GM19043 (cell line): ENCODE measurements around the gene DNMT3A.

Source experiments
- ATAC-seq: cut with Tn5 transposase; IDR thresholded peaks from one replicate; pipeline ENCODE4 v1.9.1; 2021; ENCODE audit warnings: low read depth; ENCODE audit not compliant: unreplicated experiment

DNMT3A gene

GRCh38 chr2:25347846-25348245, 6.1 kb upstream of the DNMT3A start:
- no peak for ATAC-seq

- no peak for ATAC-seq
Observed at GRCh38 chr2:25347205-25347815, 5.6 kb upstream of the DNMT3A start.

DNA sequence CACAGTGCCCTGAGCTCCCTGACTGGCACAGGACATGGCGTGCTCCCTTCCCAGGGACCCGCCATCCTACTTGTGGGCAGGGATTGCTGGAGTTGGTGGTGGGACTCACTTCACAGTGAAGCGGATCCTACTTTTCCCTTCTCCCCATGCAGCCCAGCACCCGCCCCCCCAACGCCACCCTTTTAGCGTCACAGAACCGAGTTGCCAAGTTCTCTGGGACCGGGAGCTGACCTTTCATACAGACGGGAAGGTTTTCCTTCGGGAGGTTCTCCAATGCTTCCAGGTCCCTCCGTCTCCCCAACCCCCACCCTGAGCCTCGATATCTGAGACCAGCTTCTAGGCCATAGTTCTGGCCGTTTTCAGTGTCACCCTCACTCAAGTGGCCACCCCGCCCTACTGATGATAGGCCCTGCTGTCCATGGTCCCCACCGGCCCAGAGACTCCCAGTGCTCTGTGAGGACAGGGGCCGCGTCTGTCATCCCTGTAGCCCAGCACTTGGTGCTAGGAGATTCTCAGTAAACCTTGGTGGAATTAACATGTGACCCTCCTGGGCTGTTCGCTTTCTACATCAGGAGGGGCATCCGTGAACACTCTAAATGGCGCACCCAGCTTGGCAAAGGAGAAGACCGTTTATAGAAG, 1.6 kb upstream of the DNMT3A start:
- no peak for ATAC-seq

GRCh38 chr2:25342372-25343186, 854 bp upstream of the DNMT3A start:
- peak; percentile 80 for ATAC-seq

DNA sequence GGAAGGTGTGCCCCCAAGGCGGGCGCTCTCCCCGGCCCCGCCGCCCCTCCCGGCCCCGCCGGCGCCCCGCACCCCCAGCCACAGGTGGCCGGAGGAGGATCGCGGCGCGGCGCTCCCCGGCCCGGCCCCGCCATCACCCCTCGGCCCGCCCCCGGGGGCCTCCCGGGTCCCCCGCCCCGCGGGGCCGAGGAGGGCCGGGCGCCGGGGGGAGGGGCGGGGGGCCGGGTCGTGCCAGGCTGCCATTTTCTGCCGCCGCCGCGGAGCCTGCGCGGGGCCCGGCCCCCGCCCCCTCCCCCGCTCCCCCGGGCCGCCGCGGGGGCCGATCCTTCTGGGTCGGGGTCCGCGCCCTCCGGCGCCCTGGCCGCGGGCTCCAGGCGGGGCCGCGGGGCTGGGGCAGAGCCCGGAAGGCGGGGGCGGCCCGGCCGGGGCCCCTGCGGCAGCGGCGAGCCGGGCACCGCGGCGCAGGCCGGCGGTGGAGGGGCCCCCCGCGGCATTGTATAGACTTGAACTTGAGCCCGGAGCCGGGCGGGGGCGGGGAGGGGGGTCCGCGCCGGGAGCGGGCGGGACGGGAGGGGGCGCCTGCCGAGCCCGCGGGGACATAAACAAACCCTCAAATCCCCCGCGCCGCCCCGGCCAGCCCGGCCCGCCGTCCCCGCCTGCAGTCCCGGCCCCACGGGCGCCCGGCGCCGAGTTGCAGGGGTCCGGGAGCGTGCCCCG, 556 bp downstream of the DNMT3A start:
- ATAC-seq = peak; percentile 14

DNA sequence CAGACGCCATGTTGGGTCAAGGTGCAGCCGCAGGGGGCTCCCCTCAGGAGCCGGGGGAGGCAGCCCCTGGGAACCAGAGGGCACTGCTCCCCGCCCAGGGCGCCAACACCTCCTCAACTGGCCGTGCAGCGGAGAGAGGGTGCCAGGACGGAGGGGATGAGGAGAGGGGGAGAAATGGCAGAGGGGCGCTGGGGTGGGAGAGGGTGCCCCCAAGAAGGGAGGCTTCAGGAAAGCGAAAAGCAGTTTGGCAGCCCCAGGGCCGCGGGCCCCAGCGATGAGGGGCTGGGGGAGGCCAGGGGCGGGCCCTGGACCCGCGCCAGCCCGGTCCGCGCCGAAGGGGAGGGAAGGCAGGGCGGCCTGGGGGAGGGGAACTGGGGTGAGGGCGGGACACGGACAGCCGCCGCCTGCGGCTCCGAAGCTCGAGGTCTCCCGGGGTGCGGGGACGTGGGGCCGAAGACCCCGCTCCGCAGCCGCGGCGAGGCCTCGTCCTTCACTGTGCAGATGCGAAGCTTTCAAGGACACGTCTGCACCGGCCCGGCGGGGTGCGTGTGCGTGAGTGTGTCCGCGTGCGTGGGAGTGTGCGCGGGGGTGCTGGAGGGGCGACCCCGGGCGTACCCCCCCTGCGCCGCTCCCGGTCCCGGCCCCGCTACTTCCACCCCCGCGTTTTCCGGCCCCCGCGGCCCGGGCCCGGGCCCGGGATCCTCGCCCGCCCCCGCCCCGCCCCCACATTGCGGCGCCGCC, 1.4 kb downstream of the DNMT3A start:
- ATAC-seq = no peak

DNA sequence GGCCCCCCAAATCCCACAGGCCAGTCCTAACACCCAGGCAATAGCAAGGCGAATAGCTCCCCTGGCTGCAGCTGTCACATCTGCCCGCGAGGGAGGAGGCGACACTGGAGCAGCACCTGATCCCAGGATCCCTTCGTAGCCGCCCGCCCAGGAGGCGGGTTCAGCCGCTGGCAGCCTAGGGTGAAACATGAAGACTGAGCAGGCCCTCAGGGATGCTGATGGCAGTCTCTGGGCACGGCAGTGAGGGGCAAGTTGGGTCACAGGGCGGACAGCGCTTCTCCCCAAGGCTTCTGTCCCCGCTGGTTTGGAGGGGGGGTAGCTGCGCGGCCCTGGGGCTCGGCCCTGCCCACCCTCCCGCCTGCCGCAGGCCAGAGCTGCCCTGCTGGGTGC, 1.9 kb downstream of the DNMT3A start:
- ATAC-seq = no peak

GRCh38 chr2:25339211-25339674, 2.5 kb downstream of the DNMT3A start:
- no peak for ATAC-seq

- no peak for ATAC-seq
Observed at GRCh38 chr2:25338401-25338800, 3.3 kb downstream of the DNMT3A start.

DNA sequence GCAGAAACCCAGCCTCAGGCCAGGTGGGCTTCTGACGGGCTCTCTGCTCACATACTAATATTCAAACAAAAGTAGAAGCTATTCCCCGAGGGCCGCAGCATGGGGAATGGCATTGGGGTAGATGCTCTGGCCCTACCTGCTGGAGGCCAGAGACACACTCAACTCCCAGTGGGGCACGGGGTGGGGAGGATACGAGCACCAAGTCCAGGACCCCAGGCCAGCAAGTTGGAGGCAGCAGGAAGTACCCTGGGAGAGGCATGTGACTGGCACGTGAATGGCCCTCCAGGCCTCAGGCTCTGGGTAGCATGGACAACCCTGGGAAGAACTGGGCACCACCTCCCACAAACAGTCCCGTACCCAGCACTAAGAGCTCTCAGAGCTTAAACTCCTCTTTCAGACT, 3.8 kb downstream of the DNMT3A start:
- ATAC-seq = no peak

- ATAC-seq = no peak
Observed at GRCh38 chr2:25337276-25337675, 4.4 kb downstream of the DNMT3A start.

DNA sequence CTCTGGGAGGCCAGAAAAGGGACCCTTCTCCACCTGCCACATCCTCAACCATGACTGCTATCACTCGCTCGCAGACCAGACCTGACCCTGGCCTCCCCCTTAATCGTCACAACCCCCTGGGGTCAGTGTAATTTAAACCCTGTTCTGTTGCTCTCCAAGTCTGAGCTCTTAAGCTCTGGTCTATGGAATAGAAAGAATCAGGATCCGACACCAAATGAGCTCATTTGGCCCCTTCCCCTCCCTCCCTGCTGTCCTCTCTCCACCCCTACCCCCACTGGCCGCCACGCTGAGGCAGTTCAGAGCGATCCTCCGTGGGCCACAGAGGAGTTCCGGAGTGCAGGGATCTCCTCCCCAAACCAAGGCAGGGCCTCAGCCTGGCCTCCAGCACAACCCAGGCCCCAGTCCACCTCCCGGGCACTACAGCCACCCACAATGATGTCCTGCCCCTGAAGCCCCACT, 5.3 kb downstream of the DNMT3A start:
- ATAC-seq = no peak

- no peak for ATAC-seq
Observed at GRCh38 chr2:25335971-25336370, 5.8 kb downstream of the DNMT3A start.

- no peak for ATAC-seq
Observed at GRCh38 chr2:25335204-25335603, 6.5 kb downstream of the DNMT3A start.

GRCh38 chr2:25334482-25334881, 7.2 kb downstream of the DNMT3A start:
- ATAC-seq = no peak

DNA sequence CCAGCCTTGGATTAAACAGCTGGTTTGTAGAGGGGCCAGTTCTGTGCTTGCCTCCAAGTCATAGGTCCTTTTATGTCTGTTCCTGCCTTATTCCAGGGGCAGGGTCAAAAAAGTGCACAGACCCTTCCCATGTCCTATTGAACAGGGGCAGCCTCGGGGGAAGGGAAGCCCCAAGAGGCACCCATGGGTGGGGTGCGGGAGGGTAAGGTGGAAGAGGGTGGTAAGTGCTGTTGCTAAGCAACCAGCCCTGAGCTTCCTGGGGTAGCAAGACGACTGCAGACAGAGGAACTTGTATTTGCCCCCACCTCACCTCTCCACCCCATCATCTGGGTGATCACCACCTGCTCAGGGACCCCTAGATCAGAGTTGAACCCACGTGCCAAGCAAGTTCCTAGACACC, 7.7 kb downstream of the DNMT3A start:
- ATAC-seq = no peak

DNA sequence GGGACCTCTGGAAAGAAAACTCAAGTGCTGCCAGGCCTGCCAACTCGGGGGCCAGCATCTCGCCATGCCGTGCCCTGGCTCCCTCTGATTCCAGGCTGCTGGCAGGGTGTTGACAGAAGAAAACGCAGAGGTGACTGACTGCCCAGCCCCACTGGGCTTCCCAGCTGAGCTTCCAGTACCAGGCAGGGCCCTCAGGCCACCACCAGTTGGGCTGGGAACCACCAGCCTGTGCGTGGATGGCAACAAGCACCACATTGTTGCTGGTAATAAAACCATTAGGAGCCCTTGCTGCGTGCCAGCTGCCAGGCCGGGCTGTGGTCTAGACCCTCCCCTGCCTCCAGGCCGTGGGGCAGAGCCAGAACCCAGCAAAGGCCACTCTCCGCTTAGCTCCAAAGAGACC, 9.2 kb downstream of the DNMT3A start:
- no peak for ATAC-seq

DNA sequence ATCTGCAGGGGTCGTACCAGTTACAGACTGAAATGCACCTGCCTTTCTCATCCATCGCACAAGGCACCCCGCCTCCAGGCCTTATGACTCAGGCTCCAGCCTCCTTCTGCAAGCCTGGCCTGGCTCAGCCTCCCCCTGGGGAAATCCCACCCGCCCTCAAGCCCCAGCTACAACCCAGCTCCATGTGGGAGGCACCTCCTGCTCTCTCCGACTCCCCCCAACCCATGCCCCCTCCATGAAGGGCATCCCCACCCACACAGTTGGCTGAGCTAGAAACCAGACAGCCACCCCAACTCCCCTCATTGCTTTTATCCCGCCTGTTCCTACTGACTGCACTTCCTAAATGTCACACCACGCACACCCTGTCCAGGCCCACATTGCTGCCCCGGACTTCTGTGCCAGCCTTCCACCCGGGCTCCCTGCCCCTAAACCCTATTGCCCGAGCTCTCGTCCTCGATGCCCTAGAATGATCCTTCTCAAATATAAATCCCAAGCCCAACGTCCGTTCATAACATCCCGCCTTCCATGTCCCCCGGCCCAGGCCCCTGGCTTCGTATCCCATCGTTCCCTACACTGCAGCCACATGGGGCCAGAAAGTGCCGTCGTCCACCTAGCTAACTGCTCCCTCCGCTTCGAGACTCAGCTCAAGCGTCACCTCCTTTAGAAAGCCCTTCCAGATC, 9.9 kb downstream of the DNMT3A start:
- no peak for ATAC-seq

DNA sequence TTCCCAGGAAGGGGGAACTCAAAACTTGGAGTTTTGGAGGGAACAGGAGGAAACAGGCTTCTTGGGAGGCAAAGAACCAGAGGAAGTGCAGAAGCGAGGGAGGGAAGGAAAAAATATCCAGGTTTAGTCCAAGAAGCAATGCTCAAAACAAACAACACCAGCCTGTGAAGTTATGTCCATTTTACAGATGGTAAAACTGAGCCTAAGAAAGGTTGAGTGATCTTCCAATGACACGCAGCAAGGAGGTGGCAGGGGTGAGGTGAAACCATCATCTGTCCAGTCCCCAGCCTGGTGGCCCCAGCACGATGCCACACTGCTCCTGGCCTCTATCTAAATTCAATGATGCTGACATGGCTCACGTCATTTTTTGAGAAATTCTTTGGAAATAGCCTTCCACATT, 10.8 kb downstream of the DNMT3A start:
- no peak for ATAC-seq

DNA sequence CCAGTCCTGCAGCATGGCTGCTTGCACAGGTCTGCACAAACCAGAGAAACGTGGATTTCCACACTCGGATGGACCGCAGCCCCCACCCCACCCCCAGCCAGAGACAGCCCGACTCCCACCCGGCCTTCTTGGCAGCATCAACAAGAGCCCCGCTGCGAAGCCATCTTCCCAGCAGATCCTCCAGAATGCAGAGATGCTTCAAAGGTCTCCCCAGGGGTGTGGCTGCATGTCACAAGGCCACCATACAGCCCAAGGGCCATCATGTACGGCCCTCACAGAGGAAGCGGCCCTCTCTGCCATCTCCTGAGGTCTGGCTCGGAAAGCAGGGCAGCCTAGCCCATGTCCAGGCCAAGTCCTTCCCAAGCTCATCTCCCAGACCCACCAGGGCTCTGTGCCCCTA, 11.5 kb downstream of the DNMT3A start:
- ATAC-seq = no peak
